HEK293 (cell line): ENCODE data around the gene PNPO.

Experiments used
- CTCF ChIA-PET: fragments of 350-600 bp; formaldehyde crosslinking; extraction: SDS; loops from one replicate; lab custom pipeline; 2021; ENCODE audit warnings: antibody characterized with exemption; lab: Yijun Ruan, JAX
- POLR2A ChIA-PET: fragments of 300-600 bp; formaldehyde crosslinking; extraction: SDS; loops from one replicate; lab custom pipeline; 2020; ENCODE audit warnings: antibody characterized with exemption, inconsistent platforms; lab: Yijun Ruan, JAX
- H3K27ac ChIP-seq: fragments of 200-500 bp; sonication (Bioruptor generic); 2 replicates; pipeline ENCODE4 v1.5.1; 2014; ENCODE audit warnings: low read depth, low read length, control low read depth, inconsistent platforms; ENCODE audit errors: extremely low read depth
- H3K36me3 ChIP-seq, 2 experiments: fragments of 200-500 bp in 1 of 2; sonication (Bioruptor generic) in 1 of 2; 1 replicate in 1 of 2; 2 replicates in 1 of 2; pipeline ENCODE4 v1.5.1; 2014 to 2017; ENCODE audit warnings: inconsistent platforms in 2 of 2, low read length in 2 of 2; ENCODE audit not compliant: control insufficient read depth in 2 of 2, insufficient read depth in 1 of 2
- H3K4me1 ChIP-seq: fragments of 200-500 bp; sonication (Bioruptor generic); 2 replicates; pipeline ENCODE4 v1.5.1; 2014; ENCODE audit warnings: mild to moderate bottlenecking, low read length, inconsistent platforms; ENCODE audit not compliant: control insufficient read depth, insufficient read depth
- H3K4me3 ChIP-seq: 2 replicates; pipeline ENCODE4 v1.5.1; 2011; ENCODE audit warnings: low read depth, mild to moderate bottlenecking, control low read depth, low read length, moderate library complexity
- H3K9me3 ChIP-seq: fragments of 200-500 bp; sonication (Bioruptor generic); 2 replicates; pipeline ENCODE4 v1.5.1; 2014; ENCODE audit warnings: low read depth, low read length, inconsistent platforms; ENCODE audit not compliant: control insufficient read depth, insufficient read depth
- ELK4 ChIP-seq: IDR thresholded peaks from 2 replicates; pipeline ENCODE4 v1.6.1; 2011; ENCODE audit warnings: mild to moderate bottlenecking, low read depth, low read length, borderline replicate concordance
- FEZF1 ChIP-seq: fragments of 450-650 bp; formaldehyde crosslinking; IDR thresholded peaks from 2 replicates; pipeline ENCODE4 v1.5.1; 2016; ENCODE audit warnings: missing biosample characterization, missing genetic modification characterization
- GLIS1 ChIP-seq: fragments of 450-650 bp; formaldehyde crosslinking; IDR thresholded peaks from 2 replicates; pipeline ENCODE4 v1.5.1; 2016; ENCODE audit warnings: missing biosample characterization, missing genetic modification characterization
- IKZF3 ChIP-seq: fragments of 450-650 bp; IDR thresholded peaks from 2 replicates; pipeline ENCODE4 v1.5.0; 2018; ENCODE audit warnings: missing biosample characterization, mild to moderate bottlenecking, missing genetic modification characterization, moderate library complexity
- KLF1 ChIP-seq: fragments of 450-650 bp; formaldehyde crosslinking; IDR thresholded peaks from 2 replicates; pipeline ENCODE4 v1.5.1; 2016; ENCODE audit warnings: missing biosample characterization, missing genetic modification characterization
- KLF10 ChIP-seq: fragments of 450-650 bp; IDR thresholded peaks from 2 replicates; pipeline ENCODE4 v1.5.1; 2018; ENCODE audit warnings: missing biosample characterization, mild to moderate bottlenecking, missing genetic modification characterization
- REPIN1 ChIP-seq: fragments of 450-650 bp; formaldehyde crosslinking; IDR thresholded peaks from 2 replicates; pipeline ENCODE4 v1.5.1; 2017; ENCODE audit warnings: missing biosample characterization, missing genetic modification characterization, low read depth
- REST ChIP-seq: fragments of 450-650 bp; formaldehyde crosslinking; IDR thresholded peaks from 2 replicates; pipeline ENCODE4 v1.5.1; 2016; ENCODE audit warnings: missing biosample characterization, missing genetic modification characterization
- SP3 ChIP-seq: fragments of 450-650 bp; formaldehyde crosslinking; IDR thresholded peaks from 2 replicates; pipeline ENCODE4 v1.5.1; 2016; ENCODE audit warnings: missing biosample characterization, missing genetic modification characterization
- SP7 ChIP-seq: fragments of 450-650 bp; formaldehyde crosslinking; IDR thresholded peaks from 2 replicates; pipeline ENCODE4 v1.5.1; 2016; ENCODE audit warnings: missing biosample characterization, missing genetic modification characterization
- ZBTB17 ChIP-seq: fragments of 450-650 bp; formaldehyde crosslinking; IDR thresholded peaks from 2 replicates; pipeline ENCODE4 v1.5.1; 2016; ENCODE audit warnings: missing biosample characterization, missing genetic modification characterization
- ZBTB21 ChIP-seq: fragments of 450-650 bp; formaldehyde crosslinking; IDR thresholded peaks from 2 replicates; pipeline ENCODE4 v1.5.1; 2017; ENCODE audit warnings: missing biosample characterization, missing genetic modification characterization
- ZFP69B ChIP-seq: fragments of 450-650 bp; formaldehyde crosslinking; IDR thresholded peaks from 2 replicates; pipeline ENCODE4 v1.5.1; 2016; ENCODE audit warnings: missing biosample characterization, missing genetic modification characterization
- ZIC2 ChIP-seq: fragments of 450-650 bp; formaldehyde crosslinking; IDR thresholded peaks from 2 replicates; pipeline ENCODE4 v1.5.1; 2016; ENCODE audit warnings: missing biosample characterization, missing genetic modification characterization
- ZNF155 ChIP-seq: fragments of 450-650 bp; formaldehyde crosslinking; IDR thresholded peaks from 2 replicates; pipeline ENCODE4 v1.5.1; 2016; ENCODE audit warnings: missing biosample characterization, missing genetic modification characterization
- ZNF157 ChIP-seq: fragments of 450-650 bp; formaldehyde crosslinking; IDR thresholded peaks from 2 replicates; pipeline ENCODE4 v1.5.1; 2016; ENCODE audit warnings: missing biosample characterization, missing genetic modification characterization
- ZNF214 ChIP-seq: fragments of 450-650 bp; formaldehyde crosslinking; IDR thresholded peaks from 2 replicates; pipeline ENCODE4 v1.5.1; 2017; ENCODE audit warnings: missing biosample characterization, mild to moderate bottlenecking, missing genetic modification characterization, borderline replicate concordance
- ZNF266 ChIP-seq: fragments of 450-650 bp; formaldehyde crosslinking; IDR thresholded peaks from 2 replicates; pipeline ENCODE4 v1.5.1; 2016; ENCODE audit warnings: missing biosample characterization, missing genetic modification characterization, low read depth
- ZNF391 ChIP-seq: fragments of 450-650 bp; formaldehyde crosslinking; IDR thresholded peaks from 2 replicates; pipeline ENCODE4 v1.5.1; 2016; ENCODE audit warnings: low read depth, missing biosample characterization, missing genetic modification characterization, borderline replicate concordance
- ZNF398 ChIP-seq: fragments of 450-650 bp; formaldehyde crosslinking; IDR thresholded peaks from 2 replicates; pipeline ENCODE4 v1.5.1; 2017; ENCODE audit warnings: missing biosample characterization, missing genetic modification characterization
- ZNF473 ChIP-seq: fragments of 450-650 bp; formaldehyde crosslinking; IDR thresholded peaks from 2 replicates; pipeline ENCODE4 v1.5.1; 2017; ENCODE audit warnings: missing biosample characterization, missing genetic modification characterization
- ZNF548 ChIP-seq: fragments of 450-650 bp; formaldehyde crosslinking; IDR thresholded peaks from 2 replicates; pipeline ENCODE4 v1.5.1; 2016; ENCODE audit warnings: missing biosample characterization, missing genetic modification characterization
- ZNF600 ChIP-seq: fragments of 450-650 bp; formaldehyde crosslinking; IDR thresholded peaks from 2 replicates; pipeline ENCODE4 v1.5.1; 2016; ENCODE audit warnings: missing biosample characterization, missing genetic modification characterization
- ZNF654 ChIP-seq: fragments of 450-650 bp; formaldehyde crosslinking; IDR thresholded peaks from 2 replicates; pipeline ENCODE4 v1.5.1; 2016; ENCODE audit warnings: low read depth, missing biosample characterization, missing genetic modification characterization
- ZNF791 ChIP-seq: fragments of 450-650 bp; formaldehyde crosslinking; IDR thresholded peaks from 2 replicates; pipeline ENCODE4 v1.5.1; 2016; ENCODE audit warnings: missing biosample characterization, missing genetic modification characterization
- ZNF843 ChIP-seq: fragments of 450-650 bp; formaldehyde crosslinking; IDR thresholded peaks from 2 replicates; pipeline ENCODE4 v1.5.1; 2016; ENCODE audit warnings: missing biosample characterization, missing genetic modification characterization
- TF ChIP-seq, protein P1 (sequence below): fragments of 450-650 bp; formaldehyde crosslinking; IDR thresholded peaks from 2 replicates; pipeline ENCODE4 v1.5.1; 2017; ENCODE audit warnings: missing biosample characterization, missing genetic modification characterization
- TF ChIP-seq, protein P2 (sequence below): fragments of 450-650 bp; formaldehyde crosslinking; IDR thresholded peaks from 2 replicates; pipeline ENCODE4 v1.5.1; 2016; ENCODE audit warnings: missing biosample characterization, missing genetic modification characterization, low read depth

Gene PNPO

GRCh38 chr17:47959825-47960655 lies 18.7 kb downstream of the PNPO start:
- peaks cover 28% of the 10 kb centered on the region for H3K4me1 ChIP-seq
- ChIA-PET POLR2A (interaction anchor here (0.7 to 1.6 kb wide), 2 partner anchors 10 to 62 kb away, joined by 4 to 10 read pairs; partner anchors contain the start of gene CDK5RAP3), CTCF (interaction anchor here (1.4 to 22.4 kb wide), 3 partner anchors 12 to 70 kb away, joined by 3 to 592 read pairs (median 124); partner anchors contain the start of gene CDK5RAP3)
- H3K9me3 ChIP-seq = no peaks in the 10 kb centered on the region
- TF ChIP-seq ZNF398 (tag by site-specific recombination) (no peak), FEZF1 (peak; percentile 39; the same call in 1 of the 2 replicates), SP7 (peak; percentile 44; the same call in 1 of the 2 replicates), ZNF473 (tag by site-specific recombination) (no peak), ZNF791 (tag by site-specific recombination) (no peak), REST (tag by site-specific recombination) (no peak), ZNF266 (no peak), IKZF3 (tag by site-specific recombination) (0 out of 2 replicates have a peak, but pooled peaks have one; percentile 28), ZNF600 (tag by site-specific recombination) (no peak), ELK4 (no peak), ZNF843 (tag by site-specific recombination) (no peak), SP3 (tag by site-specific recombination) (no peak), KLF10 (no peak), ZIC2 (tag by site-specific recombination) (peak; percentile 44; the same call in 1 of the 2 replicates), ZBTB17 (no peak), ZNF155 (tag by site-specific recombination) (no peak), ZBTB21 (tag by site-specific recombination) (no peak), REPIN1 (tag by site-specific recombination) (no peak), KLF1 (tag by site-specific recombination) (0 out of 2 replicates have a peak, but pooled peaks have one; percentile 13), ZNF548 (tag by site-specific recombination) (no peak), ZNF214 (tag by site-specific recombination) (no peak), ZNF654 (tag by site-specific recombination) (no peak), GLIS1 (tag by site-specific recombination) (peak; percentile 99), ZFP69B (tag by site-specific recombination) (no peak), ZNF391 (no peak), ZNF157 (no peak)
- TF ChIP-seq, protein P1, sequence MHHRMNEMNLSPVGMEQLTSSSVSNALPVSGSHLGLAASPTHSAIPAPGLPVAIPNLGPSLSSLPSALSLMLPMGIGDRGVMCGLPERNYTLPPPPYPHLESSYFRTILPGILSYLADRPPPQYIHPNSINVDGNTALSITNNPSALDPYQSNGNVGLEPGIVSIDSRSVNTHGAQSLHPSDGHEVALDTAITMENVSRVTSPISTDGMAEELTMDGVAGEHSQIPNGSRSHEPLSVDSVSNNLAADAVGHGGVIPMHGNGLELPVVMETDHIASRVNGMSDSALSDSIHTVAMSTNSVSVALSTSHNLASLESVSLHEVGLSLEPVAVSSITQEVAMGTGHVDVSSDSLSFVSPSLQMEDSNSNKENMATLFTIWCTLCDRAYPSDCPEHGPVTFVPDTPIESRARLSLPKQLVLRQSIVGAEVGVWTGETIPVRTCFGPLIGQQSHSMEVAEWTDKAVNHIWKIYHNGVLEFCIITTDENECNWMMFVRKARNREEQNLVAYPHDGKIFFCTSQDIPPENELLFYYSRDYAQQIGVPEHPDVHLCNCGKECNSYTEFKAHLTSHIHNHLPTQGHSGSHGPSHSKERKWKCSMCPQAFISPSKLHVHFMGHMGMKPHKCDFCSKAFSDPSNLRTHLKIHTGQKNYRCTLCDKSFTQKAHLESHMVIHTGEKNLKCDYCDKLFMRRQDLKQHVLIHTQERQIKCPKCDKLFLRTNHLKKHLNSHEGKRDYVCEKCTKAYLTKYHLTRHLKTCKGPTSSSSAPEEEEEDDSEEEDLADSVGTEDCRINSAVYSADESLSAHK (tag by site-specific recombination) = 0 out of 2 replicates have a peak, but pooled peaks have one; percentile 36
- TF ChIP-seq, protein P2, sequence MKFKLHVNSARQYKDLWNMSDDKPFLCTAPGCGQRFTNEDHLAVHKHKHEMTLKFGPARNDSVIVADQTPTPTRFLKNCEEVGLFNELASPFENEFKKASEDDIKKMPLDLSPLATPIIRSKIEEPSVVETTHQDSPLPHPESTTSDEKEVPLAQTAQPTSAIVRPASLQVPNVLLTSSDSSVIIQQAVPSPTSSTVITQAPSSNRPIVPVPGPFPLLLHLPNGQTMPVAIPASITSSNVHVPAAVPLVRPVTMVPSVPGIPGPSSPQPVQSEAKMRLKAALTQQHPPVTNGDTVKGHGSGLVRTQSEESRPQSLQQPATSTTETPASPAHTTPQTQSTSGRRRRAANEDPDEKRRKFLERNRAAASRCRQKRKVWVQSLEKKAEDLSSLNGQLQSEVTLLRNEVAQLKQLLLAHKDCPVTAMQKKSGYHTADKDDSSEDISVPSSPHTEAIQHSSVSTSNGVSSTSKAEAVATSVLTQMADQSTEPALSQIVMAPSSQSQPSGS (tag by site-specific recombination) = no peak
- no peaks in the 10 kb centered on the region for H3K36me3 ChIP-seq
- no peak overlapping the region for H3K27ac ChIP-seq
- no peak overlapping the region for H3K4me3 ChIP-seq
